Measurements from ENCODE around the gene COP1.
"Not testable (repeated sequence)": the region's sequence is repeated elsewhere in the genome, so short reads cannot be mapped to it uniquely, and the experiment has no call there.

COP1 gene

DNA sequence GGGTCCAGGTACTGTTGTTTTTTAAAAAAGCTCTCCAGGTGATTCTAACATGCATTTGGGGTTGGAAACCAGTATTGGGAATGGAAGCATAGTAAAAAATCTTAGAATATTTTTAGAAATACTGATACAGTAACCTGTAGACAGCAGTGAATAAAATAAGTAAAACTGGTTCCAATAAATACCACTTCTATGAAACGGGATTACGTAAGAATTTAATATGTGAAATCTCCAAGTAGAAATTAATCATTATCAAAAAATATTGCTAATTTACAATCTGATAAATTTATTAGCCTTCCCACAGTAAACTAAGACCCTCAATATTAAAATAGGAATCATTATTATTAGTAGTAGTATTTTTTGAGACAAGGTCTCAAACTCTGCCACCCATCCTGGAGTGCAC is 177.5 kb downstream of the COP1 start:
- DNase-seq, result no peak

DNA sequence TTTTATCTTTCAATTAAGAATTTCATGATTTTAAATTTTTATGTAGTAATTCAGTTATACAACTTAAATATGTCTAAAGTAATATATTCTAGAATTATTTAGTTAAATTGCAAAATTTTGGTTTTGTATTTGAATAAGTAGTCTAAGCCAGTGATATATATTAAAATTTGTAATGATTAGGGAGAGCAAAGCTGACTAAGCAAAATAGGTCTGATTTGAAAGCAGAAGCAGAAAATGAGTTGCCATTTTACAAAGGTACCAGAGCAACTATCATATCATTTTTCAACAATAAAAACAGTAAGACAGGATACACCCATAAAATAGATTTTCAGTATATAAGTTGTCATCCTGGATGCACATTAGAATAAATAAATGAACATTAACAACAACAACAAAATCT is 177.9 kb downstream of the COP1 start:
- no peak for DNase-seq

DNA sequence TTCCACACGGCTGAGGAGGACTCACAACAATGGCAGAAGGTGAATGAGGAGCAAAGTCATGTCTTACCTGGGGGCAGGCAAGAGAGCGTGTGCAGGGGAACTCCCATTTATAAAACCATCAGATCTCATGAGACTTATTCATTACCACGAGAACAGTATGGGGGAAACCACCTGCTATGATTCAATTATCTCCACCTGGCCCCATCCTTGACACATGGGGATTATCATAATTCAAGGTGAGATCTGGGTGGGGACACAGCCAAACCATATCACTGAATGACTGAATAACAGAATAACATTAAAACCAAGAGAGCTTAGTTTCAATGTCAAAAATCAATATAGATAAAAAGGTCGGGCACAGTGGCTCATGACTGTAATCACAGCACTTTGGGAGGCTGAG is 179.2 kb downstream of the COP1 start:
- DNase-seq, result not testable (repeated sequence)

DNA sequence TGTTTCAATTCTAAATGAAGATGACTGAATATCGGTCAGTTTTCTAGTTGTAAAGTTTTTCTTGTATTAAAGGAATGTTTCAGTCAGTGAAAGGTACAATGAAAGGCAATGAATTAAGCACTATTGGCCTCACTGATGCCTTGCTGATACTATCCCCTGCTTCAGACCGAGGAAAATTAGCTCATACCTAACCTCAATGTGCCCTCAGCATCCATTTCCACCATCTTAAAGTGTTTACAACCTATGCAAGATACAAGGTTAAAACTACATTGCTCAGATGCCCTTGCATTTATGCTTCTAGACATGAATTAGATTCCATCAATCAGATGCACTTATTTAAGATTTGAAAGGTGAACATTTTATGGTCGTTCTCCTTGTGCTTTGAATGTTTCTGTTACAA is 184.5 kb downstream of the COP1 start:
- no peak for DNase-seq

DNA sequence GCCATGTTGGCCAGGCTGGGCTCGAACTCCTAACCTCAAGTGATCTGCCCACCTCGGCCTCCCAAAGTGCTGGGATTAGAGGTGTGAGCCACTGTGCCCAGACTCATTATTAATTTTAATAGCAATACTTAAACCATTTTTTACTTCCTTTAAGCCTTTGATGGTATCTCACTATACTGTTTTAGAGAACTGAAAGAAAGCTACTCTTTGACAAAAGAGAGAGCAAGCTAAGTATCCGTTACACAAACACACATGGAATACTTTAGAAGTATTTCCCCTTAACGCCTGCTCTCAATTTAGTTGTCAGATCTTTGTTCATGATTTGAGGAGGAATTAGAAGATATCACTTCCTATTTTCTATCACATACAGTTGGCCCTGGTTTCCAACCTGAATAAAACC is 189.4 kb downstream of the COP1 start:
- DNase-seq, result no peak

DNA sequence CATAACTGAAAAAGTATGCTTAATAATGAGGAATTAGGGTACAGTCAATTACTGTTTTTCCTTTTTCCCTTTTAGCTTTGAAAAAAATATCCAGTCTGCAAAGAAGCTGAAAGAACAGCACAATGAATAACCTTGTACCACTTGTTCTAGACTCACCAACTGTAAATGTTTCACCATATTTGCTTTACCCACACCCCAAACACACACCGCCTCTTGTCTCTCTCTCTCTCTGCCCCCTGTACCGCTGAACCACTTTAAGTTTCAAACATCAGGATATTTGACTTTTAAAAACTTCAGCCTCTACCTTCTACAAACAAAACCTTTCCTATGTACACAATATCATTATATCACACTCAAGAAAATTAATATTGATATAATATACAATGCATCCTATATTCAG is 197.1 kb downstream of the COP1 start:
- no peak for DNase-seq

DNA sequence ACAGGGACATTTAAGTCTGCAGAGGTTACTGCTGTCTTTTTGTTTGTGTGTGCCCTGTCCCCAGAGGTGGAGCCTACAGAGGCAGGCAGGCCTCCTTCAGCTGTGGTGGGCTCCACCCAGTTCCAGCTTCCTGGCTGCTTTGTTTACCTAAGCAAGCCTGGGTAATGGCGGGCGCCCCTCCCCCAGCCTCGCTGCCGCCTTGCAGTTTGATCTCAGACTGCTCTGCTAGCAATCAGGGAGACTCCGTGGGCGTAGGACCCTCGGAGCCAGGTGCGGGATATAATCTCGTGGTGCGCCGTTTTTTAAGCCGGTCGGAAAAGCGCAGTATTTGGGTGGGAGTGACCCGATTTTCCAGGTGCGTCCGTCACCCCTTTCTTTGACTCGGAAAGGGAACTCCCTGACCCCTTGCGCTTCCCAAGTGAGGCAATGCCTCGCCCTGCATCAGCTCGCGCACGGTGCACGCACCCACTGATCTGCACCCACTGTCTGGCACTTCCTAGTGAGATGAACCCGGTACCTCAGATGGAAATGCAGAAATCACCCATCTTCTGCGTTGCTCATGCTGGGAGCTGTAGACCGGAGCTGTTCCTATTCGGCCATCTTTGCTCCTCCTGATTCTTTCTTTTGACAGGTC is 199.2 kb downstream of the COP1 start:
- not testable (repeated sequence) for DNase-seq

DNA sequence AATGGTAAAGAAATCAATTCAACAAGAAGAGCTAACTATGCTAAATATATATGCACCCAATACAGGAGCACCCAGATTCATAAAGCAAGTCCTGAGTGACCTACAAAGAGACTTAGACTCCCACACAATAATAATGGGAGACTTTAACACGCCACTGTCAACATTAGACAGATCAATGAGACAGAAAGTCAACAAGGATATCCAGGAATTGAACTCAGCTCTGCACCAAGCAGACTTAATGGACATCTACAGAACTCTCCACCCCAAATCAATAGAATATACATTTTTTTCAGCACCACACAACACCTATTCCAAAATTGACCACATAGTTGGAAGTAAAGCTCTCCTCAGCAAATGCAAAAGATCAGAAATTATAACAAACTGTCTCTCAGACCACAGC is 212.4 kb downstream of the COP1 start:
- not testable (repeated sequence) for DNase-seq

DNA sequence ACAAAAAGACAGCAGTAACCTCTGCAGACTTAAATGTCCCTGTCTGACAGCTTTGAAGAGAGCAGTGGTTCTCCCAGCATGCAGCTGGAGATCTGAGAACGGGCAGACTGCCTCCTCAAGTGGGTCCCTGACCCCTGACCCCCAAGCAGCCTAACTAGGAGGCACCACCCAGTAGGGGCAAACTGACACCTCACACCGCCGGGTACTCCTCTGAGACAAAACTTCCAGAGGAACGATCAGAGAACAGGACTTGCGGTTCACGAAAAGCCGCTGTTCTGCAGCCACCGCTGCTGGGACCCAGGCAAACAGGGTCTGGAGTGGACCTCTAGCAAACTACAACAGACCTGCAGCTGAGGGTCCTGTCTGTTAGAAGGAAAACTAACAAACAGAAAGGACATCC is 214.3 kb downstream of the COP1 start:
- not testable (repeated sequence) for DNase-seq

DNA sequence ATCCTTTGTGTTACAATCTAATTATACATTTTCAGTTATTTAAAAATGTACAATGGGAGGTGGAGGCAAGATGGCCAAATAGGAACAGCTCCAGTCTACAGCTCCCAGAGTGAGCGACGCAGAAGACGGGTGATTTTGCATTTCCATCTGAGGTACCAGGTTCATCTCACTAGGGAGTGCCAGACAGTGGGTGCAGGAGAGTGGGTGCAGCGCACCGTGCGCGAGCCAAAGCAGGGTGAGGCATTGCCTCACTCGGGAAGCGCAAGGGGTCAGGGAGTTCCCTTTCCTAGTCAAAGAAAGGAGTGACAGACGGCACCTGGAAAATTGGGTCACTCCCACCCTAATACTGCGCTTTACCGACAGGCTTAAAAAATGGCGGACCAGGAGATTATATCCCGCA is 214.9 kb downstream of the COP1 start:
- DNase-seq, result not testable (repeated sequence)

DNA sequence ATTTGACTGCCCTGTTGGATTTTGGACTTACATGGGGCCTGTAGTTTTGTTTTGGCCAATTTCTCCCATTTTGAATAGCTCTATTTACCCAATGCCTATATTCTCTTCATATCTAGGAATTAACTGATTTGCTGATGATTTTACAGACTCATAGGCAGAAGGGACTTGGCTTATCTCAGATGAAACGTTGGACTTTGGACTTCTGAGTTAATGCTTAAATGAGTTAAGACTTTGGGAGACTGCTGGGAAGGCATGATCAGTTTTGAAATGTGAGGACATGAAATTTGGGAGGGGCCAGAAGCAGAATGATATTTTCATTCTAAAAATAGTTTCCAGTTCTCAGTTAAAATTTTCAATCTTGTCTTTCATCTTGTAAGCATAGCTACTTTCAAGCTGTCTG is 222.3 kb downstream of the COP1 start:
- DNase-seq, result no peak

DNA sequence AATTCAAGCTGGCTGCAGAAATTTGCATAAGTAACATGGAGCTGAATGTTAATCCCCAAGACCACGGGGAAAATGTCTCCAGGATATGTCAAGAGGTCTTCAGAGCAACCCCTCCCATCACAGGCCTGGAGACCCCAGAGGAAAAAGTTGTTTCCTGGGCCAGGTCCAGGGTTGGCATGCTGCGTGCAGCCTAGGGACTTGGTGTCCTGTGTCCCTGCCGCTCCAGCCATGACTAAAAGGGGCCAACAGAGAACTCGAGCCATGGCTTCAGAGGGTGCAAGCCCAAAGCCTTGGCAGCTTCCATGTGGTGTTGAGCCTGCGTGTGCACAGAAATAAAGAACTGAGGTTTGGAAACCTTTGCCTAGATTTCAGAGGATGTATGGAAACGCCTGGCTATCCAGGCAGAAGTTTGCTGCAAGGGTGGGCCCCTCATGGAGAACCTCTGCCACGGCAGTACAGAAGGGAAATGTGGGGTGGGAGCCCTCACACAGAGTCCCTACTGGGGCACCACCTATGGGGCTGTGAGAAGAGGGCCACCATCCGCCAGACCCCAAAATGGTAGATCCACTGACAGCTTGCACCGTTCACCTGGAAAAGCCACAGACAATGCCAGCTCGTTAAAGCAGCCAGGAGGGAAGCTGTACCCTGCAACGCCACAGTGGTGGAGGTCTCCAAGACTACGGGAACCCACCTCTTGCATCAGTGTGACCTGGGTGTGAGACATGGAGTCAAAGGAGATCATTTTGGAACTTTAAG is 222.9 kb downstream of the COP1 start:
- no peak for DNase-seq

DNA sequence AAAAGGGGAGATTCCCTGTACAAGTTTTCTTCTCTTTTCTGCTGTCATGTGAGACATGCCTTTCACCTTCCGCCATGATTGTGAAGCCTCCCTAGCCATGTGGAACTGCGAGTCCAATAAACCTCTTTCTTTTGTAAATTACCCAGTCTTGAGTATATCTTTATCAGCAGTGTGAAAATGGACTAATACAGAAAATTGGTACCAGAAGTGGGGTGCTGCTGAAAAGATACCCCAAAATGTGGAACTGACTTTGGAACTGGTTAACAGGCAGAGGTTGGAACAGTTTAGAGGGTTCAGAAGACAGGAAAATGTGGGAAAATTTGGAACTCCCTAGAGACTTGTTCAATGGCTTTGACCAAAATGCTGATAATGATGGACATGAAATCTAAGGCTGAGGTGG is 223.7 kb downstream of the COP1 start:
- not testable (repeated sequence) for DNase-seq

DNA sequence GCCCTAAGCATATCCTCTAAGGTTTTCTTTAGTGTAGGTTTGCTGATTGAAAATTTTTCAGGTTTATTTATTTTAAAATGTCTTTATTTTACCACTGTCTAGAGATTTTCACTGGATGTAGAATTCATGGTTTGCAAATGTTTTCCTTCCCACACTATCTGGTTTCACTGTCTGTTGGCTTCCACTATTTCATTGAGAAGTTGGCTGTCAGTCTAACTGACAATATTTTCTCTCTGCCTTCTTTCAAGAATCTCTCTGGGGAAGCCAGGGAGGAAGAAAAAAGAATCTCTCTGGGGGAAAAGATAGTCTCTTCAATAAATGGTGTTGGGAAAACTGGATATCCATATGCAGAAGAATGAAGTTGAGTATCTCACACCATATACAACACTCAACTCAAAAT is 226.0 kb downstream of the COP1 start:
- no peak for DNase-seq

DNA sequence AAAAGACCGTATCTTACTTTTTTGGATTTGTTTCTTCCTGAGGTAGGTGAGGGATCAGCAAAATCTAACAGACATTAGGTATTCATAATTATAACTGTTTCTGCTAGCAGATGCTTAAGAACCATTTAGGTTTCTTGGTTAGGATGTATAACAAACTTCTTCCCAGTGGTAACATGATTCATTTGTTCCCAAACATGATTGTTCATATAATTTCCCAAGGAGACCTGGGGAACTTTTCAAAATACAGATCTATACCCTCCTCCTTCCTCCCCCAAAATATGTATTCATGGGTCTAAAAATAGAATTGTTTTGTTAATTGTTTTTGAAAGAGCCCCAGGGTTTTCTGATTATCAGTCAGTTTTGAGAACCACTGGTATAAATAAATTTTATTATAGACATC is 228.2 kb downstream of the COP1 start:
- DNase-seq, result no peak

DNA sequence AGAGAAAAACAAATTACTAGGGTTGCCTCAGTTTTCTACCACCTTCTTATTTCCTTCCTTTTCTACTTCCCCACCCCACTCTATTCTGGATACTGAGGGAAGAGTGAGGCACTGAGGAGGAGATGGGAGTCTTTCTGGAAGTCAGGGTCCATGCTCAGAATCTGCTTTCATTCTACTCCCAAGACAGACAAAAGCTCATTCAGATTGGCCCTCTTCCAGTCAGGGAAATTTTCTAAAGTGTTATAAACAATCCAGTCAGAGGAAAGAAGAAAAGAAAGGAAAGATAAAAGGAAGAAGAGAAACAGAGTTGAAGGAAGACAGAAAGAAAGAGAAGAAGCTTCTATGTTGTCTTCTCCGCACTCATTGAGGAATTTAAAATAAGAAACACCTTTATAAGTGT is 228.6 kb downstream of the COP1 start:
- no peak for DNase-seq

DNA sequence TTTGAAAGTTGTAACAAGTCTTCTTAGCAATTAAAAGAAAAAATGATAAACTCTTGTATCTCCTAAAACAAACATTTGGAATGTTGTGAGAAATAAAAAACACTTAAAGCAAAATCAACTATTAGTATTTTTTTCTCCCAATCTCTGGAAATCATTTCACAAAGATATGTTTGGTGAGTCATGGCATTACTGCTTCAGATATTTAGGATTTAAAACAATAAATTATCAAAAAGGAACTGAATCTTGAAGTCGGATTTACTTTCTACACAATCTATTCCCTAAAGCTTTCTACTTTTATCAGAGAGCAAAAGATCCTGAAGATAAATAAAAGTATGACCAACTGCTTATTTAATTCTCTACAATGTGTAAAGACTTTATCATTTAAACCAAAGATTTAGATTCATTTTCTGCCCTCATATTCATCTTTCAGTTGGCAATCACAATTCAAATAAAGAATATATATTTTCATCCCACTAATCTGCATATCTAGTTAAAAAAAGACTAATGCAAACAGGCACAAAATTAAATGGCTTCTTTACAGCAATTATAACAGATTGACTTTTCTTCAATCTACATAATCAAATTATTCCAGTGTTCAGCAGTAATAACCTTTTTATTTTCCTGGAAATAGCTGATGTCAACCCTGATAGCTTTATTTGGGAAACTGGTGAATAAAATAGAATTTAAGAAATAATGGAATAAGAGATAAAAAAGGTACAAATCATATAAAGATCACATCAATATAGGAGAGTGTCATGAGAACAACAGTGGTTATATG is 230.0 kb downstream of the COP1 start:
- no peak for DNase-seq

DNA sequence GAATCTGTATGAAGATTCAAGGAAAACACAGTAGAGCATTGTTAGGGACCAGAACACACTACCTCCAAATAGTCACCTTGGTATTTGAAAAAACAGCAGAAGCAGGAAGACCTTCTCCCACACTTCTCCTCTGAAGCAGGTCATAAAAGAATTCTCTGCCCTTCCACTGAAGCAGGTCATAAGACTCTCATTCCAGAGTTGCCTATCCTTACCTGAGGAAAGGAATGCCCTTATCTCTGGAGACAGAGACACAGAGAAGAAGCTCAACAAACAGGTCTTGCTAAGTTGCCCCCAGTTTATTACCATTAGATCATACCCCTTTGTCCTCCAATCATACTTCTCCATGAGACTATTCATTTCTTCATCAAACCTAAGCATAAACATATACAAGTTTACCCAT is 237.9 kb downstream of the COP1 start:
- DNase-seq, result no peak

DNA sequence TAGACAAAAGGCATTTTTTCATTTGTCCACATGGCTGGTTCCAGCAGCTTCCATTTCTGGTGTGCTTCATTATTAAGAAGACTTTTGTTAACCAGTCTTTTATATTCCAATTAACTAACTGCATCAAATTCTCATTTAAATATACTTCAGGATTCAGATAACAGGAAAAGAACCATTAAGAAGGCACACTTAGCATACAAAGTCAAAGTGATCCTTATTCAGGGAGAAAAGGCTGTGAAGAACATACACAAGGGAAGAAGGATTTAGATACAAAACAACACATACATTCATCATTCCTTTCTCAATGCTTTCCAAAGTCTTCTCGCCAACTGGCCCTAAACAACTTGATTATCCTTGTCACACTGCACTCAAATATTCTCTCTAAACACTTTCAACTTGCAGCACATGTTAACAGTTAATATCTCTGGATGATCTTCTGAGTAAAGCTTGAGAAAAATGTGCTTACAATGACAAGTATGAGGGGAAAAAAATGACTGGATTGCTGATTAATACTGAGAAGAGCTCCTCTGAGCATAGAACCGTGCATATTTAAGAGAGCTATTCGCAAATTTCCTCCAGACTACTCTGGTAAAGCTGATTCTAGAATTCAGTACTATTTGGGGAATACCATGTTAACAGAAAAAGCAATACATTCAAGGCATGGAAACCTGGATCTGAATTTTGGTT is 238.5 kb downstream of the COP1 start:
- DNase-seq, result no peak

DNA sequence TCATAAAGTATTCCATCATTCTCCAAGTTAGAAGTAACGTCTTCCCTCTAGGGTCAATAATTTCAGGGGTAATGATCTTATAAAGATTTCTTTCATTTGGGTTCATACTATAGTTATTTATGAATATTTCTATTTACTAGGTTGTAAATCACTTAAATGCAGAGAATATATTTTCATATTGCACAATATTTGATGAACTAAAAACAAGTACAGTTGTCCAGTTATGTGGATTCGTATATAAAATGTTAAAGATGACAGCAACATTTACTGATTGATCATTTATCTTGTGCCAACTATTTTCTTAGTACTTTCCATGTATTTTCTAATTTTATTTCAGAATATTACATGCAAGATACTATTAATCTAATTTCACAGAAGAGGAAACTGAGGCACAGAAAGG is 243.3 kb downstream of the COP1 start:
- no peak for DNase-seq

DNA sequence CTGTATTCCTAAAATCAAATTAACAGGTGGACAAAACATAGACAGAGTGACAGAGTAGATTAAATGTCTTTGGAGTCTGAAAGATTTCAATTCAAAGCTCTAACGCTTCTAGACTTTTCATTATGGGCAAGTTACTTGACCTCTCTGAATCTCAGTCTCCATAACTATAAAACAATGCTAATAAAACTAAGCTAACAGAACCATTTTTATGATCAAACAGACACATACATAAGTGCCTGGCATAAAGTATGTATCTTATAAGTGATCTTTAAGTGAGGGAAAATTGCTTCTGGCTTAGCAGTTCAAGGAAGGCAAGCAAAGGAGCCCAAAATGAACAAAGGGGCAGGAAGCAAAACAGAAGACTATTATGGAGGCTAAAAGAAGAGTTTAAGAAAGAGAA is 246.9 kb downstream of the COP1 start:
- DNase-seq, result no peak

DNA sequence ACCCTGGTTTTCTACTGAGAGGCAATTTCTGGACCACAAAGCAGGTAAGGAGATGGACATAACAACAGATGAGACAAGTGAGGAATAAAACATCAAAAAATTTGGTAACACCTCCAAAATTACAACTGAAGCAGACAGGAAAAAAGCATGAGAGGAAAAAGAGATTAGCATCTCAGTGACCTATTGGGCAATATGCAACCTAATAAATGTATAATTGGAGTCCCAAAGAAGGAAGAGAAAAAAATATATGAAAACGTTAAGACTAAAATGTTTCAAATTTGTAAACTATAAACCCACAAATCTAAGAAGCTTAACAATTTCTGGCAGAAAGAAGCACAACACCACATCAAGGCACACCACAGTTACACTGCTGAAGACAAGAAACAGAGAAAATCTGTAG is 255.5 kb downstream of the COP1 start:
- no peak for DNase-seq

DNA sequence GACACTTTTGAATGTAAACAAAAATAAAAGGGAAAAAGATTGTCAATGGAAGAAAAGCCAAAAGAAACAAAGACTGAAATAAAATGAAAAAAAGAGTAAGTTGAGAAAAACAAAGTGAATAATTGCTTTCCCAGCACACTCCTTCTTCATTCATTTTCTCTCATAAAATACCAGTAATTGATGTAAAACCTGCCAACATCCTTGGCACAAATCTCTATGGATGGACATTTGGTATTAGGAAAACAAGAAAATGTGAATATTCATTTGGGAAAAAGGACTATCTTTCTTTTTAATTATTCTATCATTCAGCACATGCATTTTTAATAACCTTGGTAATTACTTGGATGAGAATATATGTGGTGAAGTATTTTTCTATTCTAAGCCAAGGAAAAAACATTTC is 259.3 kb downstream of the COP1 start:
- no peak for DNase-seq

DNA sequence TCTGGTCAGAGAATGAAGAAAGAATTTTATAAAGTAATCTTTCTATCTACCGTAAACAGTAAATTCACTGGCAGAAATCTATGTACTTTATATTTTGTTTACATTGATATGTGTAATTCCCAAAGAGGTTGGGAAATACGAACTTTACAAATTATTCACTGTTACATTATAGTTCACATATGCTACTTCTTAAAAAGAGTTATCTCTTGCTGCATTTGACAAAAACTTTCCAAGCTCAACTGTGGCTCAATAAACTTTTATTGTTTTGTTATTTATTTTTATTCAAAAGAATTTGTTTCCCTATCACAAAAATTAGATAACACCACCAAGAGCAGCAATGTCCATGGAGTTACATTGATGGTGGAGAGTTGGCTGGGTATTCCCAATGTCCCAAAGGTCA is 262.5 kb downstream of the COP1 start:
- DNase-seq, result no peak
